BJ (cell line): ENCODE results near the gene ETF1. TPM values are rescaled to one million over a fixed set of nuclear protein-coding genes. Genes with fewer than 3 reads are reported as not detected.

Experiments used
- CTCF ChIA-PET: fragments of 350-600 bp; formaldehyde crosslinking; extraction: SDS; loops from one replicate; lab custom pipeline; 2021; ENCODE audit warnings: antibody characterized with exemption, inconsistent platforms; lab: Yijun Ruan, JAX
- POLR2A ChIA-PET: fragments of 300-600 bp; sonication (Branson Sonifier 250); formaldehyde crosslinking; extraction: SDS; loops from one replicate; lab custom pipeline; 2021; ENCODE audit warnings: antibody characterized with exemption; lab: Charles Lee
- DNase-seq: peaks from one replicate; pipeline ENCODE4 v3.0.0-alpha.2; 2011; ENCODE audit warnings: low read depth
- H3K27me3 ChIP-seq: 2 replicates; pipeline ENCODE4 v1.6.0; 2011; ENCODE audit warnings: low read length; ENCODE audit not compliant: control insufficient read depth, insufficient read depth
- H3K36me3 ChIP-seq: 2 replicates; pipeline ENCODE4 v1.5.1; 2011; ENCODE audit warnings: low read length; ENCODE audit not compliant: control insufficient read depth, insufficient read depth
- H3K4me3 ChIP-seq: 2 replicates; pipeline ENCODE4 v1.5.1; 2011; ENCODE audit warnings: low read depth, mild to moderate bottlenecking, control low read depth, low read length
- CTCF ChIP-seq: IDR thresholded peaks from 2 replicates; pipeline ENCODE4 v1.5.1; 2011; ENCODE audit warnings: low read depth, mild to moderate bottlenecking, control low read depth, inconsistent platforms, low read length, moderate library complexity; ENCODE audit not compliant: insufficient read depth
- polyA plus RNA-seq: library from polyadenylated mRNA; depleted of rRNA; stranded (reverse); fragments of >200 nt; gene quantifications from 2 replicates; pipeline ENCODE4 v1.2.3, GENCODE V29; 2011

ETF1 gene
- polyA plus RNA-seq, 1 experiment, result 52.4 TPM

- no peak for TF ChIP-seq CTCF
- CTCF ChIA-PET, result interaction anchor here (1.0 to 2.4 kb wide), 5 partner anchors 11 to 77 kb away, joined by 3 to 7 read pairs (median 4); partner anchors contain the start of gene ETF1
- Histone ChIP-seq H3K4me3 (no peak overlapping the region), H3K27me3 (no peaks in the 10 kb centered on the region), H3K36me3 (no peaks in the 10 kb centered on the region)
- POLR2A ChIA-PET, result interaction anchor here (0.6 kb wide), 2 partner anchors 60 to 125 kb away, joined by 3 to 10 read pairs; no protein-coding TSS in a partner anchor
- DNase-seq, result no peak
Measured at GRCh38 chr5:138527170-138527569, 15.9 kb downstream of the ETF1 start.

- Histone ChIP-seq H3K4me3 (no peak overlapping the region), H3K36me3 (no peaks in the 10 kb centered on the region), H3K27me3 (no peaks in the 10 kb centered on the region)
- CTCF ChIA-PET, result interaction anchor here (1.0 kb wide), 1 partner anchor 13 kb away, joined by 3 read pairs; no protein-coding TSS in a partner anchor
- DNase-seq, result no peak
- POLR2A ChIA-PET, result no interaction called here
- TF ChIP-seq CTCF, result no peak
Measured at GRCh38 chr5:138523406-138523805, 19.6 kb downstream of the ETF1 start.

- ChIA-PET CTCF (interaction anchor here (1.6 kb wide), 1 partner anchor 18 kb away, joined by 6 read pairs; no protein-coding TSS in a partner anchor), POLR2A (no interaction called here)
- Histone ChIP-seq H3K36me3 (peaks cover 5% of the 10 kb centered on the region), H3K27me3 (no peaks in the 10 kb centered on the region), H3K4me3 (no peak overlapping the region)
- DNase-seq, result no peak
- TF ChIP-seq CTCF, result no peak
Measured at GRCh38 chr5:138520971-138521370, 22.1 kb downstream of the ETF1 start.

GRCh38 chr5:138517437-138517836 lies 25.6 kb downstream of the ETF1 start:
- CTCF ChIA-PET, result no interaction called here
- POLR2A ChIA-PET, result no interaction called here
- no peak for TF ChIP-seq CTCF
- Histone ChIP-seq H3K4me3 (no peak overlapping the region), H3K27me3 (no peaks in the 10 kb centered on the region), H3K36me3 (peaks cover 15% of the 10 kb centered on the region)
- DNase-seq, result no peak

DNA sequence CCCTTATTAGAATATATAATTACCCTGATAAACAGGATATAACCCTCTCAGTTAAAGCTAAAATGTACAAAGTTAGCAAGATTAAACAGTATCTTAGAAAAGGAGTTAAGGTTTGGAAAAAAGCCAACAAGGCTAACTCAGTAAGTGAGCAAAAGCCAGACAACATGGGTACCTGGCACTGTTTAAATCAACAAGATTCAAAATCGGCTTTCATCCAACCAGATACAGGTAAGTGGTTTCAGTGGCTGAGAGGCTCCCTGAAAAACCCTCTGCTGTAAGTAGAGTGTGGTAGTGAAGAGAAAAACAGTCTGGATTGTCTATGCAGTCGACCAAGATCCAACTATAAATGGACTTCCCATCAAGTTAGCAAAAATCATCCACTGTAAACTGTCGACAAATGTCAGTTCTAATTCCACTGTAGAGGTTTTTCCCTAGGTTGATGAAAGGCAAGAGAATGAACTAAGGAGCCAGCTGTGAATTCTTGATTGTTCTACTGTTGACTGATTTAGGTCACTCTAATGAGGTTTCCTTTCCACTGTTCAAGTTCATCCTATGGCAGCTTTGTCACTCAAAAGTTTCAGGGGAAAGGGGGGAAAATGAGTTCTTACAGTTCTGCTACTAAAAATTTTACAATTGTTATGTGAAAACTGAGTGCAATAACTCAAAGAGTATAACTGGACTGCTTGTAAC lies 27.3 kb downstream of the ETF1 start:
- Histone ChIP-seq H3K27me3 (no peaks in the 10 kb centered on the region), H3K36me3 (peaks cover 17% of the 10 kb centered on the region), H3K4me3 (no peak overlapping the region)
- DNase-seq, result no peak
- TF ChIP-seq CTCF, result no peak
- ChIA-PET CTCF (interaction anchor here (1.0 to 1.2 kb wide), 2 partner anchors 11 to 12 kb away, joined by 3 to 4 read pairs; no protein-coding TSS in a partner anchor), POLR2A (no interaction called here)
